ENCODE data around the gene PDZRN4. TPM values are rescaled to one million over a fixed set of nuclear protein-coding genes. Genes with fewer than 3 reads are reported as not detected.
A peak's percentile ranks its signal among the peaks of the same experiment; 100 is the strongest.

The PDZRN4 gene
- polyA plus RNA-seq, 2 of the 4 experiments (the other 2 are of a cell fraction) = 0.03 TPM

- no peak for FAIRE-seq
- peak in 1 of 2 experiments; percentile 23; a peak in 1 of 6 replicates for ATAC-seq
Measured at GRCh38 chr12:41205070-41205709, 17.1 kb downstream of the PDZRN4 start.

GRCh38 chr12:41206298-41206697 lies 18.2 kb downstream of the PDZRN4 start:
- no peak for ATAC-seq
- Histone ChIP-seq H3K9me3 (no peaks in the 10 kb centered on the region), H3K4me1 (no peaks in the 10 kb centered on the region), H3K4me3 (no peak overlapping the region), H3K4me2 (no peak overlapping the region), H3K27ac (no peak overlapping the region)
- no peak for TF ChIP-seq BCL3 (IDR thresholded peaks at IDR 0.05)
- no peak for TF ChIP-seq REST (IDR thresholded peaks at IDR 0.05)
- no peak for TF ChIP-seq ZSCAN20 (CRISPR knock-in tag; IDR thresholded peaks at IDR 0.05)
- TF ChIP-seq MAFK (IDR thresholded peaks at IDR 0.05; ENCODE audit: partially characterized antibody) = no peak
- TF ChIP-seq HOXB13 (CRISPR knock-in tag; IDR thresholded peaks at IDR 0.05; ENCODE audit: low read depth) = no peak
- no peak for FAIRE-seq
- DNase-seq (ENCODE audit: low read depth in 1 of 2, low spot score in 1 of 2) = no peak
- POLR2A ChIA-PET = no interaction called here
- CTCF ChIA-PET = interaction anchor here (1.2 kb wide), 1 partner anchor 15 kb away, joined by 4 read pairs; no protein-coding TSS in a partner anchor
- WGBS (ENCODE audit: missing lambda C conversion rate) = 48% methylated on average over 1 of the region's 1 CpG

More at GRCh38 chr12:41205070-41205709, 17.1 kb downstream of the PDZRN4 start:
- Histone ChIP-seq H3K4me2 (peak overlapping the region; percentile 28), H3K4me1 (no peaks in the 10 kb centered on the region), H3K27ac (no peak overlapping the region), H3K9me3 (no peaks in the 10 kb centered on the region), H3K4me3 (no peak overlapping the region)
- WGBS (ENCODE audit: missing lambda C conversion rate) = 35% methylated on average over 4 of the region's 4 CpGs
- ChIA-PET CTCF (interaction anchor here (1.2 kb wide), 1 partner anchor 16 kb away, joined by 4 read pairs; no protein-coding TSS in a partner anchor), POLR2A (no interaction called here)
- DNase-seq (ENCODE audit: low read depth in 1 of 2, low spot score in 1 of 2) = no peak
- TF ChIP-seq HES2 (IDR thresholded peaks at IDR 0.05) = no peak
- TF ChIP-seq POLR2AphosphoS2 (conservative IDR thresholded peaks at IDR 0.05; ENCODE audit: low read length) = no peak
- TF ChIP-seq TP53 (CRISPR knock-in tag; IDR thresholded peaks at IDR 0.05) = no peak
- TF ChIP-seq RAD21 (conservative IDR thresholded peaks at IDR 0.05 in 1 of 2, IDR thresholded peaks at IDR 0.05 in 1 of 2) = no peak
- TF ChIP-seq MAX (IDR thresholded peaks at IDR 0.05) = no peak
- TF ChIP-seq ATOH8 (CRISPR knock-in tag; IDR thresholded peaks at IDR 0.05; ENCODE audit: low read depth) = no peak
- TF ChIP-seq JUNB (IDR thresholded peaks at IDR 0.05) = no peak
- TF ChIP-seq CHD2 (IDR thresholded peaks at IDR 0.05; ENCODE audit: low read length, partially characterized antibody) = no peak
- no peak for TF ChIP-seq CEBPB (IDR thresholded peaks at IDR 0.05)
- TF ChIP-seq HEYL (CRISPR knock-in tag; IDR thresholded peaks at IDR 0.05) = no peak
- TF ChIP-seq TFCP2L1 (CRISPR knock-in tag; IDR thresholded peaks at IDR 0.05) = no peak
- TF ChIP-seq HDAC2 (IDR thresholded peaks at IDR 0.05) = no peak
- TF ChIP-seq GATA3 (IDR thresholded peaks at IDR 0.05; ENCODE audit: borderline replicate concordance) = no peak
- no peak for TF ChIP-seq BHLHE40 (IDR thresholded peaks at IDR 0.05; ENCODE audit: low read depth, low read length)
- no peak for TF ChIP-seq CTCF (IDR thresholded peaks at IDR 0.05)
- TF ChIP-seq MYC (IDR thresholded peaks at IDR 0.05; ENCODE audit: borderline replicate concordance, low read length) = no peak
